SK-N-SH (cell line): ENCODE results near the gene KLHL24. TPM values are rescaled to one million over a fixed set of nuclear protein-coding genes. Genes with fewer than 3 reads are reported as not detected.

Source experiments
- CTCF ChIA-PET: fragments of 300-600, 350-600 bp; formaldehyde crosslinking; extraction: SDS; loops from one replicate; lab custom pipeline; 2021; lab: Yijun Ruan, JAX
- POLR2A ChIA-PET: fragments of 350-600 bp; sonication (Branson Sonifier 250); formaldehyde crosslinking; extraction: SDS; loops from one replicate; lab custom pipeline; 2020; ENCODE audit warnings: antibody characterized with exemption, inconsistent platforms; lab: Yijun Ruan, JAX
- DNase-seq: peaks from one replicate; pipeline ENCODE4 v3.0.0; 2012
- H2AFZ ChIP-seq: fragments of 200-600 bp; sonication (generic); 2 replicates; pipeline ENCODE4 v1.8.1; 2016; ENCODE audit warnings: antibody characterized with exemption, mild to moderate bottlenecking, low read depth
- H3F3A ChIP-seq: fragments of 200-600 bp; sonication (generic); replicated peaks from 2 replicates; pipeline ENCODE3; 2016; ENCODE audit warnings: antibody characterized with exemption, mild to moderate bottlenecking; ENCODE audit not compliant: insufficient read depth
- H3K27ac ChIP-seq, 2 experiments: fragments of 200-500 bp in 1 of 2; fragments of 200-600 bp in 1 of 2; sonication (Bioruptor generic) in 1 of 2; sonication (generic), shearing (Covaris generic) in 1 of 2; 2 replicates each; pipeline versions ENCODE4 v1.5.1 to v1.6.1; 2014 to 2016; ENCODE audit warnings: low read depth in 2 of 2, inconsistent platforms in 1 of 2, low read length in 1 of 2, mild to moderate bottlenecking in 1 of 2, mixed read lengths in 1 of 2
- H3K27me3 ChIP-seq: fragments of 200-600 bp; sonication (generic), shearing (Covaris generic); 2 replicates; pipeline ENCODE4 v1.6.1; 2016; ENCODE audit warnings: mixed run types; ENCODE audit not compliant: insufficient read depth
- H3K36me3 ChIP-seq, 2 experiments: fragments of 200-500 bp in 1 of 2; fragments of 200-600 bp in 1 of 2; sonication (Bioruptor generic) in 1 of 2; sonication (generic) in 1 of 2; replicated peaks in 1 of 2; 2 replicates each; pipeline versions ENCODE3 to v1.5.1; 2014 to 2016; ENCODE audit warnings: low read length in 1 of 2, mild to moderate bottlenecking in 1 of 2; ENCODE audit not compliant: insufficient read depth in 2 of 2, control insufficient read depth in 1 of 2
- H3K4me1 ChIP-seq, 2 experiments: fragments of 200-500 bp in 1 of 2; fragments of 200-600 bp in 1 of 2; sonication (Bioruptor generic) in 1 of 2; sonication (generic), shearing (Covaris generic) in 1 of 2; 2 replicates each; pipeline versions ENCODE4 v1.5.1 to v1.6.1; 2014 to 2016; ENCODE audit warnings: low read depth in 1 of 2, low read length in 1 of 2, mixed run types in 1 of 2; ENCODE audit not compliant: insufficient read depth in 2 of 2, control insufficient read depth in 1 of 2
- H3K4me2 ChIP-seq: fragments of 200-600 bp; sonication (generic), shearing (Covaris generic); 2 replicates; pipeline ENCODE4 v1.6.1; 2017; ENCODE audit warnings: mixed run types
- H3K4me3 ChIP-seq, 2 experiments: fragments of 200-500 bp in 1 of 2; fragments of 200-600 bp in 1 of 2; sonication (Bioruptor generic) in 1 of 2; sonication (generic), shearing (Covaris generic) in 1 of 2; 2 replicates each; pipeline versions ENCODE4 v1.5.1 to v1.8.1; 2014 to 2016; ENCODE audit warnings: low read depth in 2 of 2, inconsistent platforms in 1 of 2, low read length in 1 of 2, mild to moderate bottlenecking in 1 of 2, mixed read lengths in 1 of 2, moderate library complexity in 1 of 2
- H3K79me2 ChIP-seq: fragments of 200-600 bp; sonication (generic); 2 replicates; pipeline ENCODE4 v1.8.1; 2017; ENCODE audit warnings: mild to moderate bottlenecking; ENCODE audit not compliant: insufficient read depth
- H3K9ac ChIP-seq: fragments of 200-600 bp; sonication (generic); 2 replicates; pipeline ENCODE4 v1.6.1; 2017; ENCODE audit warnings: mixed run types
- H3K9me2 ChIP-seq: fragments of 200-600 bp; sonication (generic); 2 replicates; pipeline ENCODE4 v1.6.1; 2017; ENCODE audit warnings: mixed run types
- H3K9me3 ChIP-seq: fragments of 200-600 bp; sonication (generic); 2 replicates; pipeline ENCODE4 v1.6.1; 2017; ENCODE audit warnings: mixed run types, mild to moderate bottlenecking, moderate library complexity
- H4K20me1 ChIP-seq: fragments of 200-600 bp; sonication (generic); 2 replicates; pipeline ENCODE4 v1.6.1; 2017; ENCODE audit warnings: mild to moderate bottlenecking, mixed run types; ENCODE audit not compliant: insufficient read depth
- CHD2 ChIP-seq: fragments of 150-350 bp; IDR thresholded peaks from 2 replicates; pipeline ENCODE4 v1.6.1; 2018; ENCODE audit warnings: low read length; ENCODE audit not compliant: partially characterized antibody
- GATA2 ChIP-seq: sonication (generic); formaldehyde crosslinking; IDR thresholded peaks from 2 replicates; pipeline ENCODE4 v1.5.0; 2020; ENCODE audit warnings: mild to moderate bottlenecking, missing genetic modification reagents
- NFIC ChIP-seq: IDR thresholded peaks from 2 replicates; pipeline ENCODE4 v1.4.0; 2012; ENCODE audit warnings: borderline replicate concordance
- NRF1 ChIP-seq: IDR thresholded peaks from 2 replicates; pipeline ENCODE4 v1.6.1; 2012; ENCODE audit warnings: low read depth, mild to moderate bottlenecking, low read length
- RAD21 ChIP-seq: IDR thresholded peaks from 2 replicates; pipeline ENCODE4 v1.6.1; 2012; ENCODE audit warnings: mild to moderate bottlenecking, low read length
- RCOR1 ChIP-seq: fragments of 150-350 bp; IDR thresholded peaks from 2 replicates; pipeline ENCODE4 v1.6.1; 2017; ENCODE audit warnings: antibody characterized with exemption, low read length
- RXRA ChIP-seq: IDR thresholded peaks from 2 replicates; pipeline ENCODE4 v1.4.0; 2012; ENCODE audit warnings: low read depth, mild to moderate bottlenecking, borderline replicate concordance
- TEAD4 ChIP-seq: IDR thresholded peaks from 2 replicates; pipeline ENCODE4 v1.4.0; 2012; ENCODE audit warnings: mild to moderate bottlenecking, borderline replicate concordance; ENCODE audit not compliant: insufficient read depth
- YY1 ChIP-seq: IDR thresholded peaks from 2 replicates; pipeline ENCODE4 v1.4.0; 2012; ENCODE audit warnings: low read depth, mild to moderate bottlenecking
- WGBS: methylation state at CpG from one replicate; pipeline ENCODE4 v1.1.6; 2017; ENCODE audit warnings: low lambda C conversion rate; 5-methylcytosine and 5-hydroxymethylcytosine counted together
- polyA plus RNA-seq, 3 experiments: library from polyadenylated mRNA; depleted of rRNA; stranded (reverse); fragments of >200 nt; gene quantifications; 2 replicates each; pipeline ENCODE4 v1.2.3, GENCODE V29; 2012
- TF ChIP-seq, protein P1 (sequence below): IDR thresholded peaks from 2 replicates; pipeline ENCODE4; 2012
- TF ChIP-seq, protein P2 (sequence below): IDR thresholded peaks from 2 replicates; pipeline ENCODE4 v1.6.1; 2012; ENCODE audit warnings: mild to moderate bottlenecking, low read depth, low read length, moderate library complexity
- TF ChIP-seq, protein P3 (sequence below): IDR thresholded peaks from 2 replicates; pipeline ENCODE4 v1.4.0; 2012; ENCODE audit warnings: low read depth, borderline replicate concordance
- TF ChIP-seq, protein P4 (sequence below): fragments of 200-600 bp; sonication (generic); IDR thresholded peaks from 2 replicates; pipeline ENCODE4 v1.6.1; 2017; ENCODE audit warnings: antibody characterized with exemption, mild to moderate bottlenecking, moderate library complexity
- TF ChIP-seq, protein P5 (sequence below): fragments of 150-350 bp; IDR thresholded peaks from 2 replicates; pipeline ENCODE4 v1.6.1; 2016; ENCODE audit warnings: mild to moderate bottlenecking, low read depth, low read length

Gene KLHL24
- polyA plus RNA-seq, 1 of the 3 experiments (the other 2 are of a cell fraction): 5.7 TPM

DNA sequence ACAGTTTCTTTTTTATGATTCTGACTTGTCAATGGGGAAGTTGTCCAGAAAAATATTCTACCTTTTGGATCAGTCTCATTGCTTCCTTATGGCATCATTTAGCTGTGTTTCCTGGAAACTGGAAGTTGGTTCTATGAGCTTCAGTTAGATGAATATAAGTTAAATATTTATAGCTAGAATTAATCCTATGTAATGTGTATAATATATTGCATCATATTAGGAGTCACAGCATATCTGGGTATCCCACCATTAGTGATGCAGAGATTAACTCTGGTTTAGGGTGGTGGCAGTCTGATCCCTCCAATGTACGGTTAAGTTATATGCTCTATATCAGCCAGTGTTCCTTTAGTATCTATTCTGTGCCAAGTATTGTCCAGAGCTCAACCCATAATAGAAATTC is 19.3 kb downstream of the KLHL24 start:
- Histone ChIP-seq H3K27me3 (no peaks in the 10 kb centered on the region), H3K4me1 (no peaks in the 10 kb centered on the region), H3F3A (peaks cover 5% of the 10 kb centered on the region), H4K20me1 (no peaks in the 10 kb centered on the region), H3K27ac (no peak overlapping the region), H3K9me2 (no peaks in the 10 kb centered on the region), H3K79me2 (no peaks in the 10 kb centered on the region), H3K4me3 (no peak overlapping the region; a peak in 1 of 4 replicates), H2AFZ (no peak overlapping the region), H3K9ac (no peak overlapping the region), H3K36me3 (peaks cover 35 to 38% of the 10 kb centered on the region in 2 experiments), H3K9me3 (peaks cover 23% of the 10 kb centered on the region), H3K4me2 (no peak overlapping the region)
- CTCF ChIA-PET: interaction anchor here (0.7 to 1.0 kb wide), 2 partner anchors 11 to 52 kb away, joined by 3 read pairs; no protein-coding TSS in a partner anchor
- POLR2A ChIA-PET: no interaction called here
- WGBS: 80% methylated on average over 1 of the region's 1 CpG
- DNase-seq: no peak
- TF ChIP-seq NRF1 (no peak), RAD21 (no peak), YY1 (no peak), NFIC (no peak), GATA2 (CRISPR knock-in tag) (no peak), RXRA (no peak), CHD2 (no peak), RCOR1 (no peak), TEAD4 (no peak)
- TF ChIP-seq, protein P1, sequence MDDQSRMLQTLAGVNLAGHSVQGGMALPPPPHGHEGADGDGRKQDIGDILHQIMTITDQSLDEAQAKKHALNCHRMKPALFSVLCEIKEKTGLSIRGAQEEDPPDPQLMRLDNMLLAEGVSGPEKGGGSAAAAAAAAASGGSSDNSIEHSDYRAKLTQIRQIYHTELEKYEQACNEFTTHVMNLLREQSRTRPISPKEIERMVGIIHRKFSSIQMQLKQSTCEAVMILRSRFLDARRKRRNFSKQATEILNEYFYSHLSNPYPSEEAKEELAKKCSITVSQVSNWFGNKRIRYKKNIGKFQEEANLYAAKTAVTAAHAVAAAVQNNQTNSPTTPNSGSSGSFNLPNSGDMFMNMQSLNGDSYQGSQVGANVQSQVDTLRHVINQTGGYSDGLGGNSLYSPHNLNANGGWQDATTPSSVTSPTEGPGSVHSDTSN: no peak
- TF ChIP-seq, protein P2, sequence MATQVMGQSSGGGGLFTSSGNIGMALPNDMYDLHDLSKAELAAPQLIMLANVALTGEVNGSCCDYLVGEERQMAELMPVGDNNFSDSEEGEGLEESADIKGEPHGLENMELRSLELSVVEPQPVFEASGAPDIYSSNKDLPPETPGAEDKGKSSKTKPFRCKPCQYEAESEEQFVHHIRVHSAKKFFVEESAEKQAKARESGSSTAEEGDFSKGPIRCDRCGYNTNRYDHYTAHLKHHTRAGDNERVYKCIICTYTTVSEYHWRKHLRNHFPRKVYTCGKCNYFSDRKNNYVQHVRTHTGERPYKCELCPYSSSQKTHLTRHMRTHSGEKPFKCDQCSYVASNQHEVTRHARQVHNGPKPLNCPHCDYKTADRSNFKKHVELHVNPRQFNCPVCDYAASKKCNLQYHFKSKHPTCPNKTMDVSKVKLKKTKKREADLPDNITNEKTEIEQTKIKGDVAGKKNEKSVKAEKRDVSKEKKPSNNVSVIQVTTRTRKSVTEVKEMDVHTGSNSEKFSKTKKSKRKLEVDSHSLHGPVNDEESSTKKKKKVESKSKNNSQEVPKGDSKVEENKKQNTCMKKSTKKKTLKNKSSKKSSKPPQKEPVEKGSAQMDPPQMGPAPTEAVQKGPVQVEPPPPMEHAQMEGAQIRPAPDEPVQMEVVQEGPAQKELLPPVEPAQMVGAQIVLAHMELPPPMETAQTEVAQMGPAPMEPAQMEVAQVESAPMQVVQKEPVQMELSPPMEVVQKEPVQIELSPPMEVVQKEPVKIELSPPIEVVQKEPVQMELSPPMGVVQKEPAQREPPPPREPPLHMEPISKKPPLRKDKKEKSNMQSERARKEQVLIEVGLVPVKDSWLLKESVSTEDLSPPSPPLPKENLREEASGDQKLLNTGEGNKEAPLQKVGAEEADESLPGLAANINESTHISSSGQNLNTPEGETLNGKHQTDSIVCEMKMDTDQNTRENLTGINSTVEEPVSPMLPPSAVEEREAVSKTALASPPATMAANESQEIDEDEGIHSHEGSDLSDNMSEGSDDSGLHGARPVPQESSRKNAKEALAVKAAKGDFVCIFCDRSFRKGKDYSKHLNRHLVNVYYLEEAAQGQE: no peak
- TF ChIP-seq, protein P3, sequence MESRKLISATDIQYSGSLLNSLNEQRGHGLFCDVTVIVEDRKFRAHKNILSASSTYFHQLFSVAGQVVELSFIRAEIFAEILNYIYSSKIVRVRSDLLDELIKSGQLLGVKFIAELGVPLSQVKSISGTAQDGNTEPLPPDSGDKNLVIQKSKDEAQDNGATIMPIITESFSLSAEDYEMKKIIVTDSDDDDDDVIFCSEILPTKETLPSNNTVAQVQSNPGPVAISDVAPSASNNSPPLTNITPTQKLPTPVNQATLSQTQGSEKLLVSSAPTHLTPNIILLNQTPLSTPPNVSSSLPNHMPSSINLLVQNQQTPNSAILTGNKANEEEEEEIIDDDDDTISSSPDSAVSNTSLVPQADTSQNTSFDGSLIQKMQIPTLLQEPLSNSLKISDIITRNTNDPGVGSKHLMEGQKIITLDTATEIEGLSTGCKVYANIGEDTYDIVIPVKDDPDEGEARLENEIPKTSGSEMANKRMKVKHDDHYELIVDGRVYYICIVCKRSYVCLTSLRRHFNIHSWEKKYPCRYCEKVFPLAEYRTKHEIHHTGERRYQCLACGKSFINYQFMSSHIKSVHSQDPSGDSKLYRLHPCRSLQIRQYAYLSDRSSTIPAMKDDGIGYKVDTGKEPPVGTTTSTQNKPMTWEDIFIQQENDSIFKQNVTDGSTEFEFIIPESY: no peak
- TF ChIP-seq, protein P4, sequence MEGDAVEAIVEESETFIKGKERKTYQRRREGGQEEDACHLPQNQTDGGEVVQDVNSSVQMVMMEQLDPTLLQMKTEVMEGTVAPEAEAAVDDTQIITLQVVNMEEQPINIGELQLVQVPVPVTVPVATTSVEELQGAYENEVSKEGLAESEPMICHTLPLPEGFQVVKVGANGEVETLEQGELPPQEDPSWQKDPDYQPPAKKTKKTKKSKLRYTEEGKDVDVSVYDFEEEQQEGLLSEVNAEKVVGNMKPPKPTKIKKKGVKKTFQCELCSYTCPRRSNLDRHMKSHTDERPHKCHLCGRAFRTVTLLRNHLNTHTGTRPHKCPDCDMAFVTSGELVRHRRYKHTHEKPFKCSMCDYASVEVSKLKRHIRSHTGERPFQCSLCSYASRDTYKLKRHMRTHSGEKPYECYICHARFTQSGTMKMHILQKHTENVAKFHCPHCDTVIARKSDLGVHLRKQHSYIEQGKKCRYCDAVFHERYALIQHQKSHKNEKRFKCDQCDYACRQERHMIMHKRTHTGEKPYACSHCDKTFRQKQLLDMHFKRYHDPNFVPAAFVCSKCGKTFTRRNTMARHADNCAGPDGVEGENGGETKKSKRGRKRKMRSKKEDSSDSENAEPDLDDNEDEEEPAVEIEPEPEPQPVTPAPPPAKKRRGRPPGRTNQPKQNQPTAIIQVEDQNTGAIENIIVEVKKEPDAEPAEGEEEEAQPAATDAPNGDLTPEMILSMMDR: no peak
- TF ChIP-seq, protein P5, sequence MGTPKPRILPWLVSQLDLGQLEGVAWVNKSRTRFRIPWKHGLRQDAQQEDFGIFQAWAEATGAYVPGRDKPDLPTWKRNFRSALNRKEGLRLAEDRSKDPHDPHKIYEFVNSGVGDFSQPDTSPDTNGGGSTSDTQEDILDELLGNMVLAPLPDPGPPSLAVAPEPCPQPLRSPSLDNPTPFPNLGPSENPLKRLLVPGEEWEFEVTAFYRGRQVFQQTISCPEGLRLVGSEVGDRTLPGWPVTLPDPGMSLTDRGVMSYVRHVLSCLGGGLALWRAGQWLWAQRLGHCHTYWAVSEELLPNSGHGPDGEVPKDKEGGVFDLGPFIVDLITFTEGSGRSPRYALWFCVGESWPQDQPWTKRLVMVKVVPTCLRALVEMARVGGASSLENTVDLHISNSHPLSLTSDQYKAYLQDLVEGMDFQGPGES: no peak
- TF ChIP-seq, all 33 proteins: peak for 0
